ENCODE measurements around the gene KRTAP5-1.

Gene KRTAP5-1

GRCh38 chr11:1573077-1573902 lies 11.8 kb downstream of the KRTAP5-1 start:
- Histone ChIP-seq H3K36me3 (replicated peaks) (no peaks in the 10 kb centered on the region), H3K4me3 (ENCODE audit: low read depth, low read length) (no peak overlapping the region), H3K27ac (no peak overlapping the region), H3K27me3 (replicated peaks) (peaks cover 14% of the 10 kb centered on the region)
- no peak for TF ChIP-seq CTCF (IDR thresholded peaks at IDR 0.05; ENCODE audit: low read depth, low read length, missing control alignments)
- no peak for DNase-seq
- in situ Hi-C loops (cut with HindIII; ENCODE audit: low pct_ligation_motif_present, low sequenced_read_pairs), result no loop called here

- TF ChIP-seq CTCF (IDR thresholded peaks at IDR 0.05; ENCODE audit: low read depth, low read length, missing control alignments), result no peak
- Histone ChIP-seq H3K27ac (no peak within 1 kb of the TSS), H3K27me3 (replicated peaks) (peaks cover 14% of the 10 kb centered on the region), H3K4me3 (ENCODE audit: low read depth, low read length) (peak within 1 kb of the TSS; percentile 56), H3K36me3 (replicated peaks) (no peaks in the 10 kb centered on the region)
- in situ Hi-C loops (cut with HindIII; ENCODE audit: low pct_ligation_motif_present, low sequenced_read_pairs), result no loop called here
- DNase-seq, result peak; percentile 77
These were observed 12.6 kb downstream of the KRTAP5-1 start, which contains the start of gene DUSP8 for GRCh38 chr11:1572197-1573076. Gene DUSP8, minus strand, starts transcription at chr11:1572271. Its CDS starts 6,445 bp downstream, at chr11:1565826.

GRCh38 chr11:1571760-1572196 lies 13.3 kb downstream of the KRTAP5-1 start:
- Histone ChIP-seq H3K27ac (no peak overlapping the region), H3K27me3 (replicated peaks) (peaks cover 14% of the 10 kb centered on the region), H3K4me3 (ENCODE audit: low read depth, low read length) (peak overlapping the region; percentile 56), H3K36me3 (replicated peaks) (no peaks in the 10 kb centered on the region)
- no peak for TF ChIP-seq CTCF (IDR thresholded peaks at IDR 0.05; ENCODE audit: low read depth, low read length, missing control alignments)
- no peak for DNase-seq
- in situ Hi-C loops (cut with HindIII; ENCODE audit: low pct_ligation_motif_present, low sequenced_read_pairs), result no loop called here

GRCh38 chr11:1570896-1571759 lies 14.0 kb downstream of the KRTAP5-1 start:
- H3K27ac ChIP-seq, result no peak overlapping the region
- no peaks in the 10 kb centered on the region for H3K36me3 ChIP-seq (replicated peaks)
- TF ChIP-seq CTCF (IDR thresholded peaks at IDR 0.05; ENCODE audit: low read depth, low read length, missing control alignments), result no peak
- peaks cover 14% of the 10 kb centered on the region for H3K27me3 ChIP-seq (replicated peaks)
- H3K4me3 ChIP-seq (ENCODE audit: low read depth, low read length), result peak overlapping the region; percentile 56
- in situ Hi-C loops (cut with HindIII; ENCODE audit: low pct_ligation_motif_present, low sequenced_read_pairs), result no loop called here
- DNase-seq, result no peak

GRCh38 chr11:1570531-1570895 lies 14.6 kb downstream of the KRTAP5-1 start:
- TF ChIP-seq CTCF (IDR thresholded peaks at IDR 0.05; ENCODE audit: low read depth, low read length, missing control alignments), result no peak
- no peak overlapping the region for H3K27ac ChIP-seq
- H3K4me3 ChIP-seq (ENCODE audit: low read depth, low read length), result peak overlapping the region; percentile 56
- DNase-seq, result no peak
- H3K36me3 ChIP-seq (replicated peaks), result no peaks in the 10 kb centered on the region
- peaks cover 14% of the 10 kb centered on the region for H3K27me3 ChIP-seq (replicated peaks)
- in situ Hi-C loops (cut with HindIII; ENCODE audit: low pct_ligation_motif_present, low sequenced_read_pairs), result no loop called here
